ENCODE measurements around the gene TIMM13. TPM values are rescaled to one million over a fixed set of nuclear protein-coding genes. Genes with fewer than 3 reads are reported as not detected.
A peak's percentile ranks its signal among the peaks of the same experiment; 100 is the strongest.
"Not testable (repeated sequence)": the region's sequence is repeated elsewhere in the genome, so short reads cannot be mapped to it uniquely, and the experiment has no call there.

TIMM13 gene
- total and polyA plus RNA-seq, 2 donors (not counting 3 experiments of a cell fraction or from before 2014, with no cell fraction given) = 154 to 160 TPM

DNA sequence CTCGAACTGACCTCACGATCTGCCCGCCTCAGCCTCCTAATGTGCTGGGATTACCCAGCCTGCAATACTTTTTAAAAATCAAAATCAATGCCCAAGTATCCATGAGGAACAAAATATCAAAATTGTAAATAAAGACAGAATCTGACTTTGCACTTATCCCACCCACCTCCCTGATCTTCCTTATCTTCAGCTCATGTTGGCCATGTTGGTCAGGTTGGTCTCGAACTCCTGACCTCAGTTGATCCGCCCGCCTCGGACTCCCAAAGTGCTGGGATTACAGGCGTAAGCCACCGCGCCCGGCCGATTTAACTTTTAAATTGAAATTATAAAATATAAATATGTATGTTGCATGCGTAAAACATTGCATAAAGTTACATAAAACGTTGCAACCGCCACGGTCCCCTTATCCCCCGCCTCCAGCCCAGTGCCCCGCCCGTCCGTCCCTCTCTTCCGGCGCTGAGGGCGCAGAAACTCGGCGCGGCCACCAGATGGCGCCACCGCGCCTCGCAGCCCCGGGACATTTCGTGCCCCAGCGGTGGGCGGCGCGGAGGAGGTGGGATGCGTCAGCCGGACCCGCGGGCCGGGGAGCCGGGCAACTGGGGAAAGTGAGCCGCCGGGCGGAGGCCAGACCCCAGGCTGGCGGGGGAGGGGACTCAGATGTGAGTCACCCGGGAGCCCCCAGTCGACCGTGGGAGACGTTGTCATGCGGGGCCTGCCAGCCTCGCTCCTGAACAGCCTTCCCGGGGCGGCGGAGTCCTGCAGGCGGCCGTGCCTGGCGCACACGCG, 47.0 kb upstream of the TIMM13 start:
- Histone ChIP-seq H2AFZ (ENCODE audit: low read depth, low read length) (peak overlapping the region; percentile 19), H3K4me3 (replicated peaks in 1 of 3; ENCODE audit: insufficient read depth in 1 of 3, low read depth in 1 of 3, low read length in 3 of 3) (peak overlapping the region; percentile 45 to 70 (median 65)), H3K27ac (ENCODE audit: insufficient read depth, low read depth, low read length) (peak overlapping the region; percentile 86), H3K27me3 (ENCODE audit: control insufficient read depth in 2 of 2, insufficient read depth in 2 of 2, low read length in 2 of 2) (no peaks in the 10 kb centered on the region), H3K4me1 (ENCODE audit: control insufficient read depth, extremely low read depth, insufficient read depth, low read length) (peaks cover 22% of the 10 kb centered on the region), H3K36me3 (ENCODE audit: control insufficient read depth in 2 of 2, extremely low read depth in 1 of 2, insufficient read depth in 2 of 2, low read length in 2 of 2) (peaks cover 5 to 7% of the 10 kb centered on the region in 2 experiments), H3K79me2 (ENCODE audit: control insufficient read depth, insufficient read depth, low read length) (peaks cover 34% of the 10 kb centered on the region), H4K20me1 (replicated peaks; ENCODE audit: control insufficient read depth, extremely low read depth, insufficient read depth, low read length) (no peaks in the 10 kb centered on the region), H3K9me3 (replicated peaks; ENCODE audit: control insufficient read depth, insufficient read depth, low read length) (no peaks in the 10 kb centered on the region), H3K9ac (replicated peaks; ENCODE audit: extremely low read depth, insufficient read depth, low read length) (peak overlapping the region; percentile 71), H3K4me2 (ENCODE audit: insufficient read depth, low read length) (peak overlapping the region; percentile 83), H3K9me1 (replicated peaks; ENCODE audit: control insufficient read depth, extremely low read depth, insufficient read depth, low read length) (no peaks in the 10 kb centered on the region)
- DNase-seq (ENCODE audit: low read depth, low spot score) (peak; percentile 92), FAIRE-seq (peak; percentile 82)
- intact Hi-C loops (cut with micrococcal nuclease) = loop anchor here (1.0 kb wide), 3 partner anchors 105 to 163 kb away; no protein-coding TSS in a partner anchor
- dilution Hi-C loops (cut with MboI; ENCODE audit: extremely low pct_ligation_motif_present, low sequenced_read_pairs) = no loop called here
- TF ChIP-seq POLR2AphosphoS5 (IDR thresholded peaks at IDR 0.05; ENCODE audit: insufficient read depth, low read depth, low read length) = peak; percentile 80
- TF ChIP-seq, protein P1, sequence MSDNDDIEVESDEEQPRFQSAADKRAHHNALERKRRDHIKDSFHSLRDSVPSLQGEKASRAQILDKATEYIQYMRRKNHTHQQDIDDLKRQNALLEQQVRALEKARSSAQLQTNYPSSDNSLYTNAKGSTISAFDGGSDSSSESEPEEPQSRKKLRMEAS (IDR thresholded peaks at IDR 0.05; ENCODE audit: insufficient read depth, insufficient read length) = no peak
- TF ChIP-seq, protein P2, sequence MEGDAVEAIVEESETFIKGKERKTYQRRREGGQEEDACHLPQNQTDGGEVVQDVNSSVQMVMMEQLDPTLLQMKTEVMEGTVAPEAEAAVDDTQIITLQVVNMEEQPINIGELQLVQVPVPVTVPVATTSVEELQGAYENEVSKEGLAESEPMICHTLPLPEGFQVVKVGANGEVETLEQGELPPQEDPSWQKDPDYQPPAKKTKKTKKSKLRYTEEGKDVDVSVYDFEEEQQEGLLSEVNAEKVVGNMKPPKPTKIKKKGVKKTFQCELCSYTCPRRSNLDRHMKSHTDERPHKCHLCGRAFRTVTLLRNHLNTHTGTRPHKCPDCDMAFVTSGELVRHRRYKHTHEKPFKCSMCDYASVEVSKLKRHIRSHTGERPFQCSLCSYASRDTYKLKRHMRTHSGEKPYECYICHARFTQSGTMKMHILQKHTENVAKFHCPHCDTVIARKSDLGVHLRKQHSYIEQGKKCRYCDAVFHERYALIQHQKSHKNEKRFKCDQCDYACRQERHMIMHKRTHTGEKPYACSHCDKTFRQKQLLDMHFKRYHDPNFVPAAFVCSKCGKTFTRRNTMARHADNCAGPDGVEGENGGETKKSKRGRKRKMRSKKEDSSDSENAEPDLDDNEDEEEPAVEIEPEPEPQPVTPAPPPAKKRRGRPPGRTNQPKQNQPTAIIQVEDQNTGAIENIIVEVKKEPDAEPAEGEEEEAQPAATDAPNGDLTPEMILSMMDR (IDR thresholded peaks at IDR 0.05; ENCODE audit: extremely low read depth in 1 of 2, insufficient read depth in 1 of 2, low read depth in 1 of 2, low read length in 2 of 2) = peak; percentile 90
- TF ChIP-seq EZH2 (IDR thresholded peaks at IDR 0.05; ENCODE audit: borderline replicate concordance, low read depth, low read length, severe bottlenecking) = no peak
- TF ChIP-seq FOS (IDR thresholded peaks at IDR 0.05; ENCODE audit: borderline replicate concordance, insufficient read depth, low read length) = peak; percentile 83
- no peak for TF ChIP-seq MYC (IDR thresholded peaks at IDR 0.05; ENCODE audit: low read depth, low read length)
- no peak for TF ChIP-seq GATA2 (IDR thresholded peaks at IDR 0.05; ENCODE audit: insufficient read depth, insufficient read length, low read depth, low read length)
- no peak for TF ChIP-seq JUN (IDR thresholded peaks at IDR 0.05; ENCODE audit: borderline replicate concordance, insufficient read depth, insufficient read length, low read depth)
- TF ChIP-seq POLR2A (IDR thresholded peaks at IDR 0.05; ENCODE audit: low read depth, low read length) = no peak
- CTCF ChIA-PET = interaction anchor here (0.6 to 11.2 kb wide), 7 partner anchors 68 to 163 kb away, joined by 3 to 209 read pairs (median 57); no protein-coding TSS in a partner anchor
- POLR2A ChIA-PET = interaction anchor here (1.6 to 5.5 kb wide), 4 partner anchors 12 to 137 kb away, joined by 8 to 253 read pairs (median 97); no protein-coding TSS in a partner anchor
- BruUV-seq (replicated peaks) = no TSS peak

DNA sequence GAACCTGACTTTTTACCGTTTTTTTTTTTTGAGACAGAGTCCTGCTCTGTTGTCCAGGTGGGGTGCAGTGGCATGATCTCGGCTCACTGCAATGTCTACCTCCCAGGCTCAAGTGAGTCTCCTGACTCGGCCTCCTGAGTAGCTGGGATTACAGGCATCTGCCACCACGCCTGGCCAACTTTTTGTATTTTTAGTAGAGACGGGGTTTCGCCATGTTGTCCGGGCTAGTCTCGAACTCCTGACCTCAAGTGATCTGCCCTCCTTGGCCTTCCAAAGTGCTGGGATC, 42.5 kb upstream of the TIMM13 start:
- dilution Hi-C loops (cut with MboI; ENCODE audit: extremely low pct_ligation_motif_present, low sequenced_read_pairs); H3K36me3 ChIP-seq (ENCODE audit: control insufficient read depth in 2 of 2, extremely low read depth in 1 of 2, insufficient read depth in 2 of 2, low read length in 2 of 2); intact Hi-C loops (cut with micrococcal nuclease); H3K4me2 ChIP-seq (ENCODE audit: insufficient read depth, low read length); POLR2A ChIA-PET; H3K27me3 ChIP-seq (ENCODE audit: control insufficient read depth in 2 of 2, insufficient read depth in 2 of 2, low read length in 2 of 2); DNase-seq (ENCODE audit: low read depth, low spot score); H4K20me1 ChIP-seq (replicated peaks; ENCODE audit: control insufficient read depth, extremely low read depth, insufficient read depth, low read length); H3K79me2 ChIP-seq (ENCODE audit: control insufficient read depth, insufficient read depth, low read length); H3K4me3 ChIP-seq (replicated peaks in 1 of 3; ENCODE audit: insufficient read depth in 1 of 3, low read depth in 1 of 3, low read length in 3 of 3); H2AFZ ChIP-seq (ENCODE audit: low read depth, low read length); BruUV-seq (replicated peaks); H3K9me3 ChIP-seq (replicated peaks; ENCODE audit: control insufficient read depth, insufficient read depth, low read length); H3K27ac ChIP-seq (ENCODE audit: insufficient read depth, low read depth, low read length); FAIRE-seq; H3K9me1 ChIP-seq (replicated peaks; ENCODE audit: control insufficient read depth, extremely low read depth, insufficient read depth, low read length); H3K9ac ChIP-seq (replicated peaks; ENCODE audit: extremely low read depth, insufficient read depth, low read length): not testable (repeated sequence)
- H3K4me1 ChIP-seq (ENCODE audit: control insufficient read depth, extremely low read depth, insufficient read depth, low read length) = peaks cover 18% of the 10 kb centered on the region
- CTCF ChIA-PET = interaction anchor here (1.2 to 11.2 kb wide), 5 partner anchors 76 to 167 kb away, joined by 3 to 209 read pairs (median 9); no protein-coding TSS in a partner anchor

Measured in endothelial cell of umbilical vein (primary cell).